ENCODE results near the gene BCORL1.

Gene BCORL1

DNA sequence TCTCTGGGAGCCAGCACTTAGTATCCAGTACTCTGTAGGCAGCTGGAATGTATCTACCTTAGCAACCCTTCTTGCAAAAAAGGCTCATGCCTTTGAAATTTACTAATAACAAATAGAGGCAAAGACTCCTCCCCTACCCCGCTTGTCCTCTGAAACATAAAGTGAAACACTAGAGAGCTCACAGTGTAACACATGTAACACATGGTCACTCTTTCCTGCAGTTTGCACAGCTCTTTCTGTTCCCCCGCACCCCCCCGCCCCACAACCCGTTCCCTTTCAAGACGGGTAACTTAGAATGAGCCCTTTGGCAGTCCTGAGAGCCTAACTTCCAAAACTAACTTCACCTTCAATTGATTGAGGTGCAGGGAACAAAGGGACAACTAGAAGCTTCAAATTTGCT lies 6.0 kb upstream of the BCORL1 start:
- H3K4me1 ChIP-seq (ENCODE audit: control insufficient read depth, insufficient read depth, low read length), result no peaks in the 10 kb centered on the region
- H3K4me3 ChIP-seq (ENCODE audit: low read length), result no peak overlapping the region
- H3K36me3 ChIP-seq (ENCODE audit: control insufficient read depth, insufficient read depth, low read length), result no peaks in the 10 kb centered on the region
- H3K27me3 ChIP-seq (ENCODE audit: control insufficient read depth, insufficient read depth, low read length), result no peaks in the 10 kb centered on the region
- H3K9ac ChIP-seq (ENCODE audit: low read length), result no peak overlapping the region
- no peak overlapping the region for H3K27ac ChIP-seq (ENCODE audit: low read depth, low read length)

- Histone ChIP-seq H3K36me3 (ENCODE audit: control insufficient read depth, insufficient read depth, low read length) (no peaks in the 10 kb centered on the region), H3K4me1 (ENCODE audit: control insufficient read depth, insufficient read depth, low read length) (no peaks in the 10 kb centered on the region), H3K4me3 (ENCODE audit: low read length) (no peak overlapping the region), H3K27ac (ENCODE audit: low read depth, low read length) (peak overlapping the region; percentile 73), H3K27me3 (ENCODE audit: control insufficient read depth, insufficient read depth, low read length) (no peaks in the 10 kb centered on the region), H3K9ac (ENCODE audit: low read length) (no peak overlapping the region)
Measured at GRCh38 chrX:129979207-129979920, 3.1 kb upstream of the BCORL1 start.

DNA sequence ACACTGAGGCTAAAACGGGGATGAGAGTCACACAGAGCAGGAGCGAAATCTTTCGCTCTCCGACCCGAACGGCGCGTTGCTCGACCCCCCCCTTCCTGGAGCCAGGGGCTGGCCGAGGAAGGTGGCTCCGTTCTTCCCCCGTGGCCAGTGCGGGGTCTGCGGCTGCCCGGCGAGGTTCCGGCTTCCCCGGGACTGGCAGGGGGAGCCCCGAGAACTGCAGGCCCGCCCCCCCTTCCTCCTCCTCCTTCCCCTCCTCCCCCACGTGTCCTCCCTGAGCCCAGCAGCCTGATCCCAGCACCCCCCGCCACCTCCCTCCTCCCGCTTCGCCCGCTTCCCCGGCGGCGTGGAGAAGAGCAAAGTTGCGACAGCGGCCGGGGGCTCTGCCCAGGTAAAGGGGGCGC lies 2.4 kb upstream of the BCORL1 start:
- no peaks in the 10 kb centered on the region for H3K27me3 ChIP-seq (ENCODE audit: control insufficient read depth, insufficient read depth, low read length)
- H3K4me1 ChIP-seq (ENCODE audit: control insufficient read depth, insufficient read depth, low read length), result no peaks in the 10 kb centered on the region
- no peaks in the 10 kb centered on the region for H3K36me3 ChIP-seq (ENCODE audit: control insufficient read depth, insufficient read depth, low read length)
- peak overlapping the region; percentile 73 for H3K27ac ChIP-seq (ENCODE audit: low read depth, low read length)
- H3K4me3 ChIP-seq (ENCODE audit: low read length), result peak overlapping the region; percentile 48
- no peak overlapping the region for H3K9ac ChIP-seq (ENCODE audit: low read length)

GRCh38 chrX:129980540-129981199 lies 1.8 kb upstream of the BCORL1 start:
- H3K4me1 ChIP-seq (ENCODE audit: control insufficient read depth, insufficient read depth, low read length), result no peaks in the 10 kb centered on the region
- H3K36me3 ChIP-seq (ENCODE audit: control insufficient read depth, insufficient read depth, low read length), result no peaks in the 10 kb centered on the region
- H3K27me3 ChIP-seq (ENCODE audit: control insufficient read depth, insufficient read depth, low read length), result no peaks in the 10 kb centered on the region
- peak overlapping the region; percentile 73 for H3K27ac ChIP-seq (ENCODE audit: low read depth, low read length)
- peak overlapping the region; percentile 67 for H3K9ac ChIP-seq (ENCODE audit: low read length)
- peak overlapping the region; percentile 65 for H3K4me3 ChIP-seq (ENCODE audit: low read length)

DNA sequence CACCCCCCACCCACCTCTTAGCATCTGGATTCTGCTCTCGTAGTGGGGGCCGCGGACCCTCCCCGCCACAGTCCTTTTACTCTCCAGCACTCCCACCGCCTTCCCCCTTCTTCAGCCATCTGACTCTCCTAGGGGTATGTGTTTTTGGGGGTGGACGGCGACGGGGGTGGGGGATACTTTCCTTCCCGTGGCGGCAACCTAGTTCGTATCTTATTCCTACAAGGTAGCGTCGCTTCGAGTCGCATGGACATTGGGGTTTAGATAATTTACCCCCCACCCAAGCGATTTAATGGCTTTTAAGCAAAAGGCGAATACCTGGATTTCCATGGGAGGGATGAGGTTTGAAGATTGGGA lies 1.3 kb upstream of the BCORL1 start:
- peak overlapping the region; percentile 65 for H3K4me3 ChIP-seq (ENCODE audit: low read length)
- peak overlapping the region; percentile 73 for H3K27ac ChIP-seq (ENCODE audit: low read depth, low read length)
- peak overlapping the region; percentile 67 for H3K9ac ChIP-seq (ENCODE audit: low read length)
- H3K36me3 ChIP-seq (ENCODE audit: control insufficient read depth, insufficient read depth, low read length), result no peaks in the 10 kb centered on the region
- H3K4me1 ChIP-seq (ENCODE audit: control insufficient read depth, insufficient read depth, low read length), result no peaks in the 10 kb centered on the region
- H3K27me3 ChIP-seq (ENCODE audit: control insufficient read depth, insufficient read depth, low read length), result no peaks in the 10 kb centered on the region

DNA sequence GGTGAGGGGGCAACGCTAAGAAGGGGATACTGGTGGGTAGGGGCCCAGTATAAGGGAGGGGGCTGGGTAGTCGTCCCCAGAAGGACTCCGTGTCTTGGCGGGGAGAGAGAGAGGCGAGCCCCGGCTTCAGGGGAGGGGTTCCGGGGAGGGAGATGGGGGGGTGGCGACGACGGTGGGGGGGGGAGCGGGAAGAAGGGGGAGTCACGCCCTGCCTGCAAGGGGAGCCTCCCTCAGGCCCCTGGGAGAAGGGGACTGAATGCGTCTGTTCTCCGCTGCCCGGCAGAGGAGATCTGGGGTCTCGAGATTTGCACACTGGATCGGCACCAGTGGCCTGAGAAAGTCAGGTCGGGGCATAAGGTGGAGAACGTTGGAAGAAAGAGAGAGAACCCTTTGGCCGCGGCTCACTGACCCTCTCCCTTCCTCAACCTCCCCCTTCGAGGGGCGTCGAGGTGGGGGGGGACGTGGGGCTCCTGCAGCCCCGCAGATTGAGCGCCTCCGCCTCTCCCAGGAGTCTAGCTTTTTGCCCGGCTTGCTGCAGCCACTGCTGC lies 609 bp upstream of the BCORL1 start:
- no peak overlapping the region for H3K9ac ChIP-seq (ENCODE audit: low read length)
- H3K4me1 ChIP-seq (ENCODE audit: control insufficient read depth, insufficient read depth, low read length), result no peaks in the 10 kb centered on the region
- H3K27ac ChIP-seq (ENCODE audit: low read depth, low read length), result peak overlapping the region; percentile 3
- H3K27me3 ChIP-seq (ENCODE audit: control insufficient read depth, insufficient read depth, low read length), result no peaks in the 10 kb centered on the region
- H3K4me3 ChIP-seq (ENCODE audit: low read length), result peak overlapping the region; percentile 65
- no peaks in the 10 kb centered on the region for H3K36me3 ChIP-seq (ENCODE audit: control insufficient read depth, insufficient read depth, low read length)

GRCh38 chrX:129983575-129984110 lies 1.2 kb downstream of the BCORL1 start:
- Histone ChIP-seq H3K36me3 (ENCODE audit: control insufficient read depth, insufficient read depth, low read length) (no peaks in the 10 kb centered on the region), H3K27ac (ENCODE audit: low read depth, low read length) (no peak overlapping the region), H3K27me3 (ENCODE audit: control insufficient read depth, insufficient read depth, low read length) (no peaks in the 10 kb centered on the region), H3K9ac (ENCODE audit: low read length) (no peak overlapping the region), H3K4me3 (ENCODE audit: low read length) (no peak overlapping the region), H3K4me1 (ENCODE audit: control insufficient read depth, insufficient read depth, low read length) (no peaks in the 10 kb centered on the region)

- Histone ChIP-seq H3K4me3 (ENCODE audit: low read length) (peak overlapping the region; percentile 43), H3K27me3 (ENCODE audit: control insufficient read depth, insufficient read depth, low read length) (no peaks in the 10 kb centered on the region), H3K27ac (ENCODE audit: low read depth, low read length) (no peak overlapping the region), H3K4me1 (ENCODE audit: control insufficient read depth, insufficient read depth, low read length) (no peaks in the 10 kb centered on the region), H3K36me3 (ENCODE audit: control insufficient read depth, insufficient read depth, low read length) (no peaks in the 10 kb centered on the region), H3K9ac (ENCODE audit: low read length) (no peak overlapping the region)
Measured at GRCh38 chrX:129984111-129984958, 1.9 kb downstream of the BCORL1 start.

GRCh38 chrX:129987871-129988270 lies 5.4 kb downstream of the BCORL1 start:
- Histone ChIP-seq H3K27me3 (ENCODE audit: control insufficient read depth, insufficient read depth, low read length) (no peaks in the 10 kb centered on the region), H3K36me3 (ENCODE audit: control insufficient read depth, insufficient read depth, low read length) (no peaks in the 10 kb centered on the region), H3K4me3 (ENCODE audit: low read length) (no peak overlapping the region), H3K27ac (ENCODE audit: low read depth, low read length) (no peak overlapping the region), H3K4me1 (ENCODE audit: control insufficient read depth, insufficient read depth, low read length) (no peaks in the 10 kb centered on the region), H3K9ac (ENCODE audit: low read length) (no peak overlapping the region)

DNA sequence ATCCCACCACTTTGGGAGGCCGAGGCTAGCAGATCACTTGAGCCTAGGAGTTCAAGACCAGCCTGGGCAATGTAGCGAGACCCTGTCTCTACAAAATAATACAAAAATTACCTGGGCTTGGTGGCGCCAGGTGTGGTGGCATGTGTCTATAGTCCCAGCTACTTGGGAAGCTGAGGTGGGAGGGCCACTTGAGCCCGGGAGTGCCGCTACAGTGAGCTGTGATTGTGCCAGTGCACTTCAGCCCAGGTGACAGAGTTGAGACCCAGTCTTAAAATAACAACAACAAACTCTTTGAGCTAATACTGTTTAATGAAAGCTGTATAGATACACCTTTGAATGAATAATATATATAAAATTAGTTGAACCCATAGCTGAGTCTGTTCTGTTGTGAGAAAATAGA lies 9.7 kb downstream of the BCORL1 start:
- Histone ChIP-seq H3K27ac (ENCODE audit: low read depth, low read length) (no peak overlapping the region), H3K27me3 (ENCODE audit: control insufficient read depth, insufficient read depth, low read length) (no peaks in the 10 kb centered on the region), H3K4me3 (ENCODE audit: low read length) (no peak overlapping the region), H3K4me1 (ENCODE audit: control insufficient read depth, insufficient read depth, low read length) (no peaks in the 10 kb centered on the region), H3K36me3 (ENCODE audit: control insufficient read depth, insufficient read depth, low read length) (no peaks in the 10 kb centered on the region), H3K9ac (ENCODE audit: low read length) (no peak overlapping the region)

DNA sequence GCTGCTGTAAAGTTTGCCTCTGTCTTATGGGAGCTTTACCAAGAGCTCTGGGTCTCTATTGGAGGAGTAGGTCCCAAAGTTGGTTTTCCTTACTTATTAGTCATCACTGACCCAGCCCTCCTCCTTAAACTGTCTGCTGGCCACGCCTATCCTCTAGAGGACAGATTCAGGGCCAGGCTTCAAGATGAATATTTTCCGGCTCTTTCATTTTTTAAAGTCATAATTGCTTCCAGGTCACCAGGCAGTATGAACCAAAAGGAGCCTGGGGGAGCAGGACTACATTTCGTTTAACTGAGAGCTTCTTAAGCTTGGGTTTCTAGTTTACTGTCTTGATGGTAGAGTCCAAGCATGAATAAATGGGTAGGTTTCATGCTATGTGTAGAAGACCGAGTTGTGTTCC lies 13.7 kb downstream of the BCORL1 start:
- H3K4me1 ChIP-seq (ENCODE audit: control insufficient read depth, insufficient read depth, low read length), result no peaks in the 10 kb centered on the region
- no peak overlapping the region for H3K9ac ChIP-seq (ENCODE audit: low read length)
- H3K36me3 ChIP-seq (ENCODE audit: control insufficient read depth, insufficient read depth, low read length), result no peaks in the 10 kb centered on the region
- no peaks in the 10 kb centered on the region for H3K27me3 ChIP-seq (ENCODE audit: control insufficient read depth, insufficient read depth, low read length)
- no peak overlapping the region for H3K27ac ChIP-seq (ENCODE audit: low read depth, low read length)
- H3K4me3 ChIP-seq (ENCODE audit: low read length), result no peak overlapping the region

- Histone ChIP-seq H3K4me1 (ENCODE audit: control insufficient read depth, insufficient read depth, low read length) (no peaks in the 10 kb centered on the region), H3K4me3 (ENCODE audit: low read length) (no peak overlapping the region), H3K27ac (ENCODE audit: low read depth, low read length) (no peak overlapping the region), H3K27me3 (ENCODE audit: control insufficient read depth, insufficient read depth, low read length) (no peaks in the 10 kb centered on the region), H3K9ac (ENCODE audit: low read length) (no peak overlapping the region), H3K36me3 (ENCODE audit: control insufficient read depth, insufficient read depth, low read length) (no peaks in the 10 kb centered on the region)
Measured at GRCh38 chrX:129997086-129997485, 14.7 kb downstream of the BCORL1 start.
